Measurements from ENCODE around the gene ZNF532.

Gene ZNF532

GRCh38 chr18:59033359-59033758, 168.7 kb downstream of the ZNF532 start:
- no peak for DNase-seq (ENCODE audit: low read depth in 2 of 2)

GRCh38 chr18:59033974-59034373, 169.3 kb downstream of the ZNF532 start:
- DNase-seq (ENCODE audit: low read depth in 2 of 2) = no peak

- no peak for DNase-seq (ENCODE audit: low read depth in 2 of 2)
Measured at GRCh38 chr18:59035591-59035990, 170.9 kb downstream of the ZNF532 start.
